SU-DHL-6 (cell line): ENCODE results near the gene FAM236B.
"Not testable (repeated sequence)": the region's sequence is repeated elsewhere in the genome, so short reads cannot be mapped to it uniquely, and the experiment has no call there.

Experiments
- EZH2phosphoT487 ChIP-seq: fragments of 200-600 bp; sonication (generic), shearing (Covaris generic); conservative IDR thresholded peaks from 2 replicates; pipeline ENCODE4 v1.6.1; 2018; ENCODE audit warnings: mild to moderate bottlenecking, antibody characterized with exemption, low read length, moderate library complexity, mixed read lengths
- TF ChIP-seq, protein P1 (sequence below): fragments of 200-600 bp; sonication (generic); IDR thresholded peaks from one replicate; pipeline ENCODE4 v1.5.1; 2017; ENCODE audit warnings: antibody characterized with exemption, mild to moderate bottlenecking, low read length, moderate library complexity; ENCODE audit not compliant: insufficient read depth, poor library complexity, severe bottlenecking

- TF ChIP-seq, protein P1, sequence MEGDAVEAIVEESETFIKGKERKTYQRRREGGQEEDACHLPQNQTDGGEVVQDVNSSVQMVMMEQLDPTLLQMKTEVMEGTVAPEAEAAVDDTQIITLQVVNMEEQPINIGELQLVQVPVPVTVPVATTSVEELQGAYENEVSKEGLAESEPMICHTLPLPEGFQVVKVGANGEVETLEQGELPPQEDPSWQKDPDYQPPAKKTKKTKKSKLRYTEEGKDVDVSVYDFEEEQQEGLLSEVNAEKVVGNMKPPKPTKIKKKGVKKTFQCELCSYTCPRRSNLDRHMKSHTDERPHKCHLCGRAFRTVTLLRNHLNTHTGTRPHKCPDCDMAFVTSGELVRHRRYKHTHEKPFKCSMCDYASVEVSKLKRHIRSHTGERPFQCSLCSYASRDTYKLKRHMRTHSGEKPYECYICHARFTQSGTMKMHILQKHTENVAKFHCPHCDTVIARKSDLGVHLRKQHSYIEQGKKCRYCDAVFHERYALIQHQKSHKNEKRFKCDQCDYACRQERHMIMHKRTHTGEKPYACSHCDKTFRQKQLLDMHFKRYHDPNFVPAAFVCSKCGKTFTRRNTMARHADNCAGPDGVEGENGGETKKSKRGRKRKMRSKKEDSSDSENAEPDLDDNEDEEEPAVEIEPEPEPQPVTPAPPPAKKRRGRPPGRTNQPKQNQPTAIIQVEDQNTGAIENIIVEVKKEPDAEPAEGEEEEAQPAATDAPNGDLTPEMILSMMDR, result not testable (repeated sequence)
- not testable (repeated sequence) for TF ChIP-seq EZH2phosphoT487
These were observed 5.6 kb downstream of the FAM236B start, which contains the start of gene DMRTC1B for GRCh38 chrX:72776653-72777466.
